SK-N-SH treated with all-trans-retinoic acid at 6 μM for 48 hours (cell line): Measurements from ENCODE around the gene STAMBPL1.

Source experiments
- ARNTL ChIP-seq: fragments of 450-650 bp; formaldehyde crosslinking; IDR thresholded peaks from 2 replicates; pipeline ENCODE4 v1.5.0; 2020; ENCODE audit warnings: low read depth, mild to moderate bottlenecking, moderate library complexity, borderline replicate concordance
- BACH2 ChIP-seq: fragments of 250-450 bp; sonication (Bioruptor Pico); IDR thresholded peaks from 2 replicates; pipeline ENCODE4 v1.9.0; 2021; ENCODE audit warnings: mild to moderate bottlenecking, borderline replicate concordance
- CSRNP3 ChIP-seq: fragments of 250-450 bp; sonication (Bioruptor Pico); IDR thresholded peaks from 2 replicates; pipeline ENCODE4 v1.5.1; 2021; ENCODE audit warnings: mild to moderate bottlenecking, moderate library complexity
- ESRRG ChIP-seq: fragments of 250-450 bp; sonication (Bioruptor Pico); IDR thresholded peaks from 2 replicates; pipeline ENCODE4 v1.6.1; 2021; ENCODE audit warnings: mild to moderate bottlenecking
- TCF4 ChIP-seq: fragments of 250-450 bp; sonication (Bioruptor Pico); IDR thresholded peaks from 2 replicates; pipeline ENCODE4 v1.8.0; 2021; ENCODE audit warnings: mild to moderate bottlenecking, moderate library complexity, borderline replicate concordance
- TOX ChIP-seq: fragments of 250-450 bp; sonication (Bioruptor Pico); IDR thresholded peaks from 2 replicates; pipeline ENCODE4 v1.8.0; 2021; ENCODE audit warnings: mild to moderate bottlenecking, moderate library complexity, borderline replicate concordance
- ZC3H10 ChIP-seq: fragments of 250-450 bp; sonication (Bioruptor Pico); IDR thresholded peaks from 2 replicates; pipeline ENCODE4 v1.5.1; 2021; ENCODE audit warnings: mild to moderate bottlenecking, moderate library complexity
- ZFP30 ChIP-seq: fragments of 450-650 bp; formaldehyde crosslinking; IDR thresholded peaks from 2 replicates; pipeline ENCODE4 v1.5.0; 2022; ENCODE audit warnings: mild to moderate bottlenecking, moderate library complexity
- TF ChIP-seq, protein P1 (sequence below): fragments of 250-450 bp; sonication (Bioruptor Pico); IDR thresholded peaks from 2 replicates; pipeline ENCODE4 v1.8.0; 2020; ENCODE audit warnings: mild to moderate bottlenecking, moderate library complexity, borderline replicate concordance
- TF ChIP-seq, protein P2 (sequence below): fragments of 250-450 bp; sonication (Bioruptor Pico); IDR thresholded peaks from 2 replicates; pipeline ENCODE4 v1.5.1; 2020; ENCODE audit warnings: low read depth, mild to moderate bottlenecking, moderate library complexity

DNA sequence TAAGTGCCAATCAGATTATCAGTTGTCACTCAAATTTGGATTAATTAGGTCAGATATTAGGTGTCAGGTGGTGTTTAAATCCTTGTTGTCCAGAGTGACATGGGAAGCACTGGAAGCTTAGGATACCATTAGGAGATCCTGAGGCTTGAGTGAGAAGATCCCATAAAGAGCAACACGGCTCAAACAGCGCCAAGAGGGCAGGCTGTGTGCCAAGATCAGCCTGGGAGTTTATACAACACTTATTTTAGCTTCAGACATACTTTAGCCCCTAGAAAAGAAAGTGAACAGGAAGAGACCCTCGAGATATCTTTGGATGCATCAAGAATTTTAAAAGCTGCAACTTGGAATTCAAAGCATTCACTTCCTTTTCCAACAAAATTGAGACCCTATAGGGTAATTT is 86.8 kb downstream of the STAMBPL1 start:
- TF ChIP-seq ZC3H10 (no peak), ARNTL (CRISPR knock-in tag) (no peak), TOX (no peak), TCF4 (CRISPR knock-in tag) (no peak), CSRNP3 (CRISPR knock-in tag) (no peak), ESRRG (CRISPR knock-in tag) (no peak), ZFP30 (CRISPR knock-in tag) (no peak), BACH2 (CRISPR knock-in tag) (no peak)
- TF ChIP-seq, protein P1, sequence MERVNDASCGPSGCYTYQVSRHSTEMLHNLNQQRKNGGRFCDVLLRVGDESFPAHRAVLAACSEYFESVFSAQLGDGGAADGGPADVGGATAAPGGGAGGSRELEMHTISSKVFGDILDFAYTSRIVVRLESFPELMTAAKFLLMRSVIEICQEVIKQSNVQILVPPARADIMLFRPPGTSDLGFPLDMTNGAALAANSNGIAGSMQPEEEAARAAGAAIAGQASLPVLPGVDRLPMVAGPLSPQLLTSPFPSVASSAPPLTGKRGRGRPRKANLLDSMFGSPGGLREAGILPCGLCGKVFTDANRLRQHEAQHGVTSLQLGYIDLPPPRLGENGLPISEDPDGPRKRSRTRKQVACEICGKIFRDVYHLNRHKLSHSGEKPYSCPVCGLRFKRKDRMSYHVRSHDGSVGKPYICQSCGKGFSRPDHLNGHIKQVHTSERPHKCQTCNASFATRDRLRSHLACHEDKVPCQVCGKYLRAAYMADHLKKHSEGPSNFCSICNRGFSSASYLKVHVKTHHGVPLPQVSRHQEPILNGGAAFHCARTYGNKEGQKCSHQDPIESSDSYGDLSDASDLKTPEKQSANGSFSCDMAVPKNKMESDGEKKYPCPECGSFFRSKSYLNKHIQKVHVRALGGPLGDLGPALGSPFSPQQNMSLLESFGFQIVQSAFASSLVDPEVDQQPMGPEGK = no peak
- TF ChIP-seq, protein P2, sequence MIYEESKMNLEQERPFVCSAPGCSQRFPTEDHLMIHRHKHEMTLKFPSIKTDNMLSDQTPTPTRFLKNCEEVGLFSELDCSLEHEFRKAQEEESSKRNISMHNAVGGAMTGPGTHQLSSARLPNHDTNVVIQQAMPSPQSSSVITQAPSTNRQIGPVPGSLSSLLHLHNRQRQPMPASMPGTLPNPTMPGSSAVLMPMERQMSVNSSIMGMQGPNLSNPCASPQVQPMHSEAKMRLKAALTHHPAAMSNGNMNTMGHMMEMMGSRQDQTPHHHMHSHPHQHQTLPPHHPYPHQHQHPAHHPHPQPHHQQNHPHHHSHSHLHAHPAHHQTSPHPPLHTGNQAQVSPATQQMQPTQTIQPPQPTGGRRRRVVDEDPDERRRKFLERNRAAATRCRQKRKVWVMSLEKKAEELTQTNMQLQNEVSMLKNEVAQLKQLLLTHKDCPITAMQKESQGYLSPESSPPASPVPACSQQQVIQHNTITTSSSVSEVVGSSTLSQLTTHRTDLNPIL = no peak
